RCC 7860 (cell line): ENCODE measurements around the gene CERS1.

Source experiments
- DNase-seq: peaks from one replicate; pipeline ENCODE4 v3.0.0-alpha.2; 2015; ENCODE audit warnings: low spot score
- FAIRE-seq: peaks from 2 replicates; lab custom pipeline; 2012; peaks lifted over from hg19 to GRCh38; lab: Jason Lieb, UNC

The CERS1 gene

DNA sequence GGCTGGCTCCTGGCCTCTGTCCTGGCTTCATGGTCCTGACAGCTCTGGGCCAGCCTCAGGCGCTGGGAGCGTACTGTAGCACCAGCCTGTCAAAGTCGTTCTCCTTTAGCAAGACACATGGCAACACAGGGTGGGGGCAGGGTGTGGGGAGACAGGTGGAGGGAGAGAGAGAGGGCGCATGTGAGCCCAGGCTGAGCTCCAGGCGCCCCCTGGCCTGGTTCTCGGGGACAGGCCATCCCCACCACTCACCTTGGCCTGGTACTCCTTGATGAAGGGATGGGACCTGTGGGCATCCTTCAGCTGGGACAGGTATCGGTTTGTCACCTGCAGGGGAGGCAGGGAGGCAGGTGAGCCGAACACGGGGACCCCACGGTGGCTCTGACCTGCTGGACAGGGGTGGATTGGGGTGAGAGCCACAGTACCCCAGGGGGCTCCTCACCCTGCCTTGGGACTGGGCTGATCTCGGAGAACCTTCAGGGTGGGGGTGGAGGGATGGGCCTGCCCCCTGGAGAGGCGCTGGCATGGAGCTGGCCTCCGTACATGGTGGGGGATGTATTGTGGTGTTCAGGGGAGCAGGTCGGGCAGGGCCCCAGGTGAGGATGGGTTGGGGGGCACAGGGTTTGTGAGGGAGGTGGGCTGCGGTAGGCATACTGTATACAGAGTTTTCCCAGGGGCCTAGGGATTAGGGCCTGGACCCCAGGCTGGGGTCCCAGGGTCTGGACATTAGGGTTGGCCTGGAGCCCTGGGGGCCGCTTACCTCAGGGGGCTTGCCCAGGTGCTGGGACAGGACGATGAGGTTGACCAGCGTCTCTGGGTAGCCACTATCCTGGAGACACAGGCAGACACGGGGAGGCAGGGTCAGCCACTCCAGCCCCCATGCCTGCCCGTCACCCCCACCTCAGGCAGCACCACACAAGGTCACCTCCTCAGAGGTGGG, 3.9 kb upstream of the CERS1 start:
- FAIRE-seq: no peak
- DNase-seq: no peak

- FAIRE-seq (no peak), DNase-seq (no peak)
Observed at GRCh38 chr19:18898607-18899408, 2.9 kb upstream of the CERS1 start.

- FAIRE-seq: no peak
Observed at GRCh38 chr19:18898081-18898606, 2.2 kb upstream of the CERS1 start.

DNA sequence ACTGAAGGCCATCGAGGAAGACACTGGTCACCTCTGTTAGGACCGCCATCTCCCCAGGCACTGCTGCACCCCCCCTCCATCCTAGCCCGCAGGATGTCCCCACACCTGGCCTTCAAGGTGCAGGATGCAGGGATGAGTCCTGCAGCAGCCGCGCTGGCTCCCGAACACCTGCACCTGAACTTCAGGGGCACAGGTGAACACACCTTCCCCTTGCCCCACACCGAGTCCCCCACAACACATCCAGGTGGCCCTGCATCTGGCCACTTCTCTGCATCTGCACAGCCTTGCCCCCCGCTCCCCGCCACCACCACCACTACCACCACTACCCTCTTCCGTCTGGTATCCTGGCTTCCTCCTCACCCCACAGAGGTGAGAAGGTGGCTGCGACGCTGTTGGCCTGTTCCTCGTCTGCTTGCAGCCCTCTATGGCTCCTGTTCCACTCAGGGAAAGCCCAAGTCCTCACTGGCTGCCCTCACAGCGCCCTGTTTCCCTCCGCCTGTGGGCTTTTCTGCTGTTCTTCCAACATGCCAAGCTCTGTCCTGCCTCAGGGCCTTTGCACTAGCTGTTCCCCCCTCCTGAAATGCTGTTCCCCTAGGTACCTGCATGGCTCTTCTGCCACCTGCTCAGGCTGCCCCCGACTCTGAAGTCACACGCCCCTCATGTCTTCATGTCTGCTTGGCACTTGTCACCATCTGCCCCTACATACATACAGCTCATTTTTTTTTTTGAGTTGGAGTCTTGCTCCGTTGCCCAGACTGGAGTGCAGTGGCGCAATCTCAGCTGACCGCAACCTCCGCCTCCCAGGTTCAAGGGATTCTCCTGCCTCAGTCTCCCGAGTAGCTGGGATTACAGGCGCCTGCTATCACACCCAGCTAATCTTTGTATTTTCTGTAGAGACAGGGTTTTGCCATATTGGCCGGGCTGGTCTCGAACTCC, 1.4 kb upstream of the CERS1 start:
- FAIRE-seq (no peak), DNase-seq (no peak)

More at GRCh38 chr19:18898081-18898606, 2.2 kb upstream of the CERS1 start:
- DNase-seq: no peak

- no peak for DNase-seq
- FAIRE-seq: no peak
Observed at GRCh38 chr19:18896421-18896841, 473 bp upstream of the CERS1 start.

GRCh38 chr19:18895038-18895823, 727 bp downstream of the CERS1 start:
- DNase-seq (peak; percentile 46), FAIRE-seq (no peak)

DNA sequence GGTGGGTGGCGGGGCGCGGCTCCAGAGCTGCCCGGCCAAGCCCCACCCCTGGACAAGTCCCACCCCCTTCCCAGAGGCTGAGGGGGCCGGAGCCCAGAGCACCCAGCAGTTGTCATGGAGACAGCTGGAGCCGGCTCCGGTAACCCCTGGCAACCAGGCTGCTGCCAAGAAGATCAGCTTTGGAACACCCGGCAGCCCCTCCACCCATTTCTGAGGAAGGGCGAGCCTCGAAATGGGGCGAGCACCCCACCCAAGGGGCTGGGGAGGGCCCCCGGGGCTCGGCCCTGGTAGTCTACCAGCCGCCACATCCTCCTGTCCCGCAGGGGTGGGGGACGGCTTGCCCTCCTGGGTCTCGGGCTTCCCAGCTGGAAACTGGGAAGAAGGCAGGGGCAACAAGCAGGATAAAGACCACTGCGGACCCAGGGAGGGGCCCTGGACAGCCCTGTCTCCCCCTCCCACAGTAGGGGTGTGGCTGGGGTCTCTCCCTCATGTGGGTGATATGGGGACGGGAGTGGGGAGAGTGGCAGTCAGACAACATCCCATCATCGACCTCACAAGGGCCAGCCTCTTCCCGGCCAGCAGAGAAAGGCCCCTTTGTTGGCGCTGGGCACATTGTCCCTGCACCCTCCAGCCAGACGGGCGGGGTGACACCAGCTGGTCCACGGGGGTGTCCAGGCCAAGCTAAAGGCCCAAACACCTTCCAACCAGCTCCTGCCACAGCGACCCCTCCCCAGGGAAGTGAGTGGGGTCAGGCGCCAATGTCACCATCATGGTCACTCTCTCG, 1.5 kb downstream of the CERS1 start:
- FAIRE-seq (no peak), DNase-seq (no peak)

DNA sequence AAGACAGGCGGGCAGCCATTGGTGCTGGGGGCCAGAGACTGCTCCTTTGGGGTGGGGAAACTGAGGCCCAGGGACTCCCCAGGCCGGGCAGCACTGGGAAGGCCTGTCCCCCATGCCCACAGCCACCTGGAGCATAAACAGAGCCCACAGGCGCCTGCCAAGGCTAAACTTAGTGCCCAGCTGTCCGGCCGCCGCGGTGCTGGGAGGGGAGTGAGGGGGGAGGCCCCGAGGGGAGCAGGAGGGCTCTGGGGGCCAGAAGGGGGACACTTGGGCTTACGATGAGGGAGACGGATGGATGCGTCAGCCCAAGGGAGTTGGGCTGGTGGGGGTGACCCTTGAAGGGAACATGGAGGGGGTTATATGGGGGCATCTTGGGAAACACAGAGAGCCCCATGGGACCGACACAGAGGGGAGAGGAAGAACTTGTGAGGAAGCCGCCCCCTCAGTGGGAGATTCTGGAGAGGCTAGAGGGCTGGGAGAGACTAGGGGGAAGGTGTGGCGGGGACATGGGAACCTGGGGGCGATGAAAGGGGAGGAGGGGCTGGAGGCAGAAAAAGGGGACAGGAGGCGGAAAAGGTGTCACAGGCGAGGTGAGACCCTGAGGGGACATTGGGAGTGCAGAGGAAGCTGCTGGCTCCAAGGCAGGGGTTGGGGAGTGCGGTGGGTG, 2.2 kb downstream of the CERS1 start:
- no peak for FAIRE-seq
- no peak for DNase-seq

DNA sequence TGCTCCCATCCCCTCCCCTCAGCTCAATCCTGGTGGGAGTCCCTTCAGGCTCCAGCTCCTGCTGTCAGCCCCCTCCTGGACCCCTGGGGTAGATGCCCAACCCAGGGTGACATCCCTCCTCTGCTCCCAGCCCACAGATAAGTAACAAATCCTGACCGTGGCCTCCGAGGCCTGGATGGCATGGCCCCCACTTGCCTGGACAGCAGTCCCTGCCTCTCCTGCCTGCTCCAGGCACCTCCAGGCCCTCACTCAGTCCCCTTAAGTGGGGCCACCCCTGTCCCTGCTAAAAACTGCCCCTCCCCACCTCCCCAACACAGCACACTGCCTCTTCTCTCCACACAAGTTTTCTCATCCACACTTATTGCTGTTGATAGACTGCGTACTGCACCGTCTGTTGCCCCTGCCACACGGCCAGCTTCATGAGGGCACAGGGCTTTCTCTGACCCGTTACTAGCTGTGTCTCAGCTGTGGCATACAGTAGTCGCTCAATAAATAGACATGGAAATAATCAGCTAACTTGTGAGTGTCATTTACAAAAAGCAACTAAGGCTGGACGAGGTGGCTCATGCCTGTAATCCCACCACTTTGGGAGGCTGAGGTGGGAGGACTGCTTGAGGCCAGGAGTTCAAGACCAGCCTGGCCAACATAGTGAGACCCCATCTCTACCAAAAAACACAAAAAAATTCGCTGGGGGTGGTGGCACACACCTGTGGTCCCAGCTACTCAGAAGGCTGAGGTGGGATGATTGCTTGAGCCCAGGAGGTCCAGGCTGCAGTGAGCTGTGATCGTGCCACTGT, 5.8 kb downstream of the CERS1 start:
- no peak for DNase-seq
- no peak for FAIRE-seq

- no peak for DNase-seq
Observed at GRCh38 chr19:18886972-18887371, 9.0 kb downstream of the CERS1 start.

DNA sequence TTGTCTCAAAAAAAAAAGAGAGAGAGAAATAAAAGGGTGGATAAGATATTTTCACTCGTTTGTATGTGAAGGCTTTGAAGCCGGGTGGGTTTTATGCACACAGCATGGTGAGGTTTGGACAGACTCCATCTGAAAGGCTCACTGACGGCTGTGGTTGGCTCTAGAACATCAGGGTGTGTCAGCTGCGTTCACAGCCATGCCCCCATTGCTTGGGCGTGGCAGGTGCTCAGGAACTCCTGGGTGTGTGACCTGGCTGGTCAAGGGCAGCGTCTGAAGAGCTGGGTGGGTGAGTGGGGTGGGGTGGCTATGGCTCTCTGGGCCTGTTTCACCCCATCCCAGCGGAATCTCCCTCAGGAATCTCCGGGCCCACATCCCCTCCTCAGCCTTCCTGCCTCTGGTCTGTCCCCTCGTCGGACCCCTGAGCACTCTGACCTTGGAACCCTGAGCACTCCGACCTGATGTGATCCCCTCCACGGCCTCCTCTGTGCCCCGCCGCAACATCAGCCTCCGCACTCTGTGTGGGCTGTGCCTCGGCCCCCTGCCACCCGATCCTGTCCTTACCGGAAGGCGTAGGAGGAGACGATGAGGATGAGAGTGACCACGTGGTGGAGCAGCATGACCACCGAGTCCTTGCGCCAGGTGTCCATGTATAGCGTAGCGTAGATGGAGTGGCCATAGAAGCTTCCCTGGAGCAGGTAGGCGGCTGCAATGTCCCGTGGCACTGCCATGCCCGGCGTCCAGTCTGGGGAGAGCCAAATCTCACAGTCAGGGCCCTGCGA, 12.2 kb downstream of the CERS1 start:
- DNase-seq (no peak), FAIRE-seq (no peak)

More at GRCh38 chr19:18886972-18887371, 9.0 kb downstream of the CERS1 start:
- FAIRE-seq: no peak

DNA sequence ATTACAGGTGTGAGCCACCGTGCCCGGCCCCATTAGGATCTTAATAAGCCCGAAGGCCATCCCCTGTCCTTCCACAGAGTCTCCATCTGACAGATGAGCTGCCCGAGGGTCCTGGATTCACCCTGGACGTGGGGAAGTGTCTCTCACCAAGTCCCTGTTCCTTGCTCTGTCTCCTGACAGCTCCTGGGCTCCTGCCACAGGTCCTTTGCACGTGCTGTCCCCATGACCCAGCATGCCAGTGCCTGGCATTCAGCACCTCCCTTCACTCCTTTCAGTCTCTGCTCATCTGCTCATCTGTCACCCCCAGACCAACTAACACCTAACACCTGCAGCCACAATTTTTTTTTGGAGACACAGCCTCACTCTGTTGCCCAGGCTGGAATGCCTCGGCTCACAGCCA, 14.5 kb downstream of the CERS1 start:
- FAIRE-seq: no peak
- DNase-seq: no peak

- DNase-seq (no peak), FAIRE-seq (no peak)
Observed at GRCh38 chr19:18879579-18880373, 16.2 kb downstream of the CERS1 start.

- FAIRE-seq: no peak
- no peak for DNase-seq
Observed at GRCh38 chr19:18878858-18879578, 16.9 kb downstream of the CERS1 start.

GRCh38 chr19:18878058-18878797, 17.7 kb downstream of the CERS1 start:
- no peak for FAIRE-seq
- DNase-seq: no peak
